Cardiac fibroblast (primary cell): Measurements from ENCODE around the gene STK32B.

Source experiments
- DNase-seq, 2 donors: peaks; one replicate each; pipeline versions ENCODE4 v3.0.0 to v3.0.0-alpha.2; 2010; ENCODE audit warnings: low read depth in 2 of 2
- H3K4me3 ChIP-seq, 2 donors: replicated peaks in 1 of 2; 1 replicate in 1 of 2; 2 replicates in 1 of 2; pipeline ENCODE4 v1.5.1; 2011; ENCODE audit warnings: low read depth in 2 of 2, low read length in 2 of 2, mild to moderate bottlenecking in 2 of 2, moderate library complexity in 1 of 2
- TF ChIP-seq, protein P1 (sequence below): IDR thresholded peaks from one replicate; pipeline ENCODE4 v1.5.1; 2011; ENCODE audit warnings: low read depth, mild to moderate bottlenecking, low read length, inconsistent platforms

Gene STK32B

DNA sequence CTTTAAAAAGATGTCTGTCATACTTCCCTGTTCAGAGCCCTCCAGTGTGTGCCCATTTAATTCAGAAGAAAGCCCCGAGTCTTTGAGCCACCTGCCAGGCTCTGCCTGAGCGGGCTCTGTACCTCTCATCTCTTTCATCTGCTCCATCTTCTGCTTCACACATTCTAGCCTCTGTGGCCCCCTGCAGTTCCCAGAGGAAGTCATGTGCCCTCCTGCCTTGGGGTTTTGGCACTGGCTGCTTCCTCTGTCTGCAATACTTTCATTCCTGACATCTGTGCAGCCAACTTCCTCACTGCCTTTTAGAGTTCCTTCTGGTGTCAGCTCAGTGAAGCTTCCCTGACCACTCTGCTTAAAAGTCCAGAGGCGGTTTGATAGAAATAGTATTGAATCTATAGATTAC lies 6.2 kb upstream of the STK32B start:
- TF ChIP-seq, protein P1, sequence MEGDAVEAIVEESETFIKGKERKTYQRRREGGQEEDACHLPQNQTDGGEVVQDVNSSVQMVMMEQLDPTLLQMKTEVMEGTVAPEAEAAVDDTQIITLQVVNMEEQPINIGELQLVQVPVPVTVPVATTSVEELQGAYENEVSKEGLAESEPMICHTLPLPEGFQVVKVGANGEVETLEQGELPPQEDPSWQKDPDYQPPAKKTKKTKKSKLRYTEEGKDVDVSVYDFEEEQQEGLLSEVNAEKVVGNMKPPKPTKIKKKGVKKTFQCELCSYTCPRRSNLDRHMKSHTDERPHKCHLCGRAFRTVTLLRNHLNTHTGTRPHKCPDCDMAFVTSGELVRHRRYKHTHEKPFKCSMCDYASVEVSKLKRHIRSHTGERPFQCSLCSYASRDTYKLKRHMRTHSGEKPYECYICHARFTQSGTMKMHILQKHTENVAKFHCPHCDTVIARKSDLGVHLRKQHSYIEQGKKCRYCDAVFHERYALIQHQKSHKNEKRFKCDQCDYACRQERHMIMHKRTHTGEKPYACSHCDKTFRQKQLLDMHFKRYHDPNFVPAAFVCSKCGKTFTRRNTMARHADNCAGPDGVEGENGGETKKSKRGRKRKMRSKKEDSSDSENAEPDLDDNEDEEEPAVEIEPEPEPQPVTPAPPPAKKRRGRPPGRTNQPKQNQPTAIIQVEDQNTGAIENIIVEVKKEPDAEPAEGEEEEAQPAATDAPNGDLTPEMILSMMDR, result no peak
- no peak overlapping the region for H3K4me3 ChIP-seq
- DNase-seq, result peak in 1 of 2 donors; percentile 42

DNA sequence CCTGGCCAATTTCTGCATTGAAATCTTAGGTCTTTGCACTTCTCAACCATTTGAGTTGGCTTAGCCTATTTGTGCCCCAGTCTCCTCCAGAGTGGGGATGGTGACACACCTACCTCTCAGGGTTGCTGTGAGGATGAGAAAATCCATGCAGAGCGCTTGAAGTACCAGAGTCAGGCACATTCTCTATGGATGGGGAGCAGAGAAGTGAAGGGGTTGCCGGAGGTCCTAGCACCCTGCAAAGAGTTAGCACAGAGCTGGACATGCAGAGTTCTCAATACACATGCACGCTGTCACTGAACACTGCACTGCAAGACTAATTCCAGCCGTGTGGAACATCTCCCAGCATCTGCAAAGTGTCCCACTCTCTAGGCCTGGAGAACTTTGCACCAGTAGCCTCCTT lies 2.6 kb upstream of the STK32B start:
- TF ChIP-seq, protein P1, result no peak
- no peak for DNase-seq
- no peak overlapping the region for H3K4me3 ChIP-seq

DNA sequence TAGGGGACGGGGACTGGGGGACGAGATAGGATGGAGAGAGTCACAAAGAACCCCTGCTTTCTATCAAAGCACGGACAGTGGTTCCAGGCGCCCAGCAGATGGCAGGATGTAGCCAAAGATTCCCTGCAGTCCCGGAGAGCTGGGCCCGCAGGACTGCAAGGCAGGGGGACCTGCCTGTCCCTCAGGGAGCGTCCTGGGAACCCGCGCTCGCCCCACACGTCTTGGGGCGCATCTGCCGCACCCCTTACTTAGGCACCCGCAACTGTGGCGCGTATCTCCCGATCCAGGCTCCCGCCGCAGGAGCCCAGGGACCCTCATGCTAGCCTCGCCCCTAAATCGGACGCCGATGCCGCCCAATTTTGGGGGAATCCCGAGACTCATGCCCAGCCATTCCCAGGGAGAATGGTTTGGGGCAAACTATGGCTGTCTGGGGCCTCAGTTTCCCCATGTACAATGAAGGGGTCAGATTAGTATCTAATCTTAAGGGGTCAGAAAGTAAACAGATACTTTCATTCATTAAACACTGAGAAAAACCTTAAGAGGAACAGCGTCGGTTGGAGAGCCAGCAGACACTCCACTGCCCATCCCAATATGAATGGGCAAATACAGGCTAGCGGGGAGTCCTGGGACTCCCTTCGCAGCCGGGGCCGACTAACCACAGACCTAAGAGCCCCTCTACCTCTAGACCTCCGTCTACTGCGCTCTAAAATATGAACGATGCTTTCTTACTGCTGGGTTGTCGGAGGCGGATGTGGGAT lies 581 bp upstream of the STK32B start:
- TF ChIP-seq, protein P1, result peak; percentile 81
- H3K4me3 ChIP-seq, result peak overlapping the region; percentile 45 to 52
- DNase-seq, result peak; percentile 75 to 82

DNA sequence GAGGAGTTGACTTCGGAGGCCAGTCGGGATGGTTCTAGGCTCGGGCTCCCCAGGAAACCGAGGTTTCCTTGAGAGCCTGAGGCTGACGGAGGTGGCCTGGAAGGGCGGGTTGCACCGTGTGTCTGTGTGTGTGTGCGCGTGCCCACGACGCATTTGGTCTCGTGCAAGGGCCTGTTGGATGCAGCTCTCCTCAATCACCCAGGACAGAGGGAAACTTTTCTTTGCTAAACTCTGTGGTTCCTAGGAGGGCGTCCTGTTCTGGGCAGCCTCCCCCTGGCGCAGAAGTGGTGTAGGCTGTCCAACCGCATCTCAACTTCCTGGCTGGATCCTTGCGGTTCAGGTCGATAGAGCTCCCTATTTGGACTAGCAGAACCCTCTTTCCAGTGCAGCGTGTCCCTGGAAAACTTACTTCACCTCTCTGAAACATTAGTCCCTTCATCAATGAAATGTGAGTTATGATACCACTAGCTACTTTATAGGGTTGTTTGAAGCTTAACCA lies 973 bp downstream of the STK32B start:
- peak overlapping the region in 1 of 2 donors; percentile 45 for H3K4me3 ChIP-seq
- no peak for DNase-seq
- TF ChIP-seq, protein P1, result no peak

DNA sequence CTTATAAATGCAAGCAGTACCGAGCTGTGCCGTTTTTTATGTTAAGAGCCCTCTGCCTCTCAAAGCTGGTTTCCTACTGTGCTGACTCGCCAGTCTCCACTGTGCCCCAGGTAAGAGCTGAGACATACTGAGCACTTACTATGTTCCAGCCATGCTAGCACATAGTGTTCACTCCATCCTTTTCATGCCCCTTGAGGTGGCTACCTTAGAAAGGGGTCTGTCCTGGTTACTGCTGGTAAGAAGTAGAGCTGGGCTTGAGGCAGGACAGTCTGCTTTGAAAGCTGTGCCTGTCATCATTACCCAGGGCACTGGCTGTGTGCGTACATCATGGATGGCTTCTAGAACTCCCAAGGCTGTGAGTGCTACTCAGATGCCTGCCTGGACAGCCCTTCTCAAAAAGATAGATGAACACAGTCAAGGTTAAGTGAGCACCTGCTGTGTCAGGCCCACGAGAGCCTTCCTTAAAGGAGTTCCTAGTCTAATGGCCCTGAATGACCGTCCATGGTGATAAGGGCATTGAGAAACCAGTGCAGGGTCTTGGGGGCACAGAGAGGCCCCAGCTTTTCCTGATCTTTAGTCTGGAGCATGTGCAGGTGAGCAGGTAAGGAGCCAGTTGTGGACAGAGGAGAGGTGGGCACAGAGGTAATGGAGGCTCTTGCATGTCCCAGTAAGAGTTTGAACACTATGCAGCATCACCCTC lies 1.6 kb downstream of the STK32B start:
- TF ChIP-seq, protein P1, result no peak

DNA sequence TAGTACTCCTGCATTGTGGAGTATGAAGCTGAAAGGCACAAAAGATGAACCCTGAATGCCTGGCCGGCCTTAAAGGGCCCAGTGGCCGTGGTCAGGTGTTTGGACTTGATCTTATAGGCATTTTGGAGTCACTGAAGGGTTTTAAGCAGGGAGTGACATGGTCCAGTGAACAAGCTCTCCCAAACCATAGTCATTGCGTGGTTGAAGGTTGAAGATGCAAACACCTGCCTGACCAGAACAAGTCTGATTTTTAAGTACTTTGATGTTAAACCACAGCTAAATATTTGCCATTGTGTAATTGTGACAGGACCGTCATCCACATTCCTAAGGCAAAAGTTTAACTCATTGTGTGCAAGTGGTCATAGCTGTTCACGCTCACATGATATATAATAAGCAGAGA lies 3.3 kb downstream of the STK32B start:
- H3K4me3 ChIP-seq, result no peak overlapping the region
- DNase-seq, result no peak
- TF ChIP-seq, protein P1, result no peak

More for the DNA sequence above, 1.6 kb downstream of the STK32B start:
- DNase-seq, result no peak
- H3K4me3 ChIP-seq, result no peak overlapping the region
